Hematopoietic multipotent progenitor cell (in vitro differentiated cells): ENCODE measurements around the gene SMG6. TPM values are rescaled to one million over a fixed set of nuclear protein-coding genes. Genes with fewer than 3 reads are reported as not detected.
"Not testable (repeated sequence)": the region's sequence is repeated elsewhere in the genome, so short reads cannot be mapped to it uniquely, and the experiment has no call there.

ENCODE experiments used
- DNase-seq, 3 donors: peaks; one replicate each; pipeline ENCODE4 v3.0.0-alpha.2; 2011 to 2015; ENCODE audit warnings: low read depth in 2 of 3, low spot score in 2 of 3
- total RNA-seq: library from RNA; depleted of rRNA; stranded (reverse); fragments of >200 nt; gene quantifications from one replicate; pipeline ENCODE4 v1.2.3, GENCODE V29; 2012

SMG6 gene
- total RNA-seq, 1 donor: 27.5 TPM

GRCh38 chr17:2181897-2182448 lies 121.6 kb downstream of the SMG6 start:
- no peak for DNase-seq

- no peak for DNase-seq
These were observed 122.2 kb downstream of the SMG6 start for GRCh38 chr17:2181206-2181896.

- DNase-seq: no peak
These were observed 122.8 kb downstream of the SMG6 start for GRCh38 chr17:2180768-2181167.

- DNase-seq: peak in 1 of 3 donors; percentile 30
These were observed 123.8 kb downstream of the SMG6 start for GRCh38 chr17:2179615-2180295.

- DNase-seq: peak in 2 of 3 donors; percentile 44 to 47
These were observed 124.6 kb downstream of the SMG6 start for GRCh38 chr17:2178798-2179501.

GRCh38 chr17:2177235-2177811 lies 126.3 kb downstream of the SMG6 start:
- DNase-seq: no peak

- DNase-seq: no peak
These were observed 127.0 kb downstream of the SMG6 start for GRCh38 chr17:2176499-2177169.

- no peak for DNase-seq
These were observed 128.3 kb downstream of the SMG6 start for GRCh38 chr17:2175294-2175628.

GRCh38 chr17:2174468-2175293 lies 128.9 kb downstream of the SMG6 start:
- no peak for DNase-seq

- DNase-seq: no peak
These were observed 129.6 kb downstream of the SMG6 start for GRCh38 chr17:2174014-2174413.

- DNase-seq: no peak
These were observed 130.6 kb downstream of the SMG6 start for GRCh38 chr17:2172999-2173398.

GRCh38 chr17:2172077-2172851 lies 131.3 kb downstream of the SMG6 start:
- DNase-seq: no peak

- no peak for DNase-seq
These were observed 131.9 kb downstream of the SMG6 start for GRCh38 chr17:2171702-2172076.

- DNase-seq: peak in 1 of 3 donors; percentile 62
These were observed 133.6 kb downstream of the SMG6 start for GRCh38 chr17:2170023-2170422.

- not testable (repeated sequence) for DNase-seq
These were observed 137.9 kb downstream of the SMG6 start for GRCh38 chr17:2165723-2166122.

- DNase-seq: no peak
These were observed 145.2 kb downstream of the SMG6 start for GRCh38 chr17:2158396-2158780.

- DNase-seq: peak in 2 of 3 donors; percentile 55 to 59
These were observed 145.8 kb downstream of the SMG6 start for GRCh38 chr17:2157675-2158395.

GRCh38 chr17:2157081-2157480 lies 146.5 kb downstream of the SMG6 start:
- DNase-seq: peak in 2 of 3 donors; percentile 27 to 41
